GM21528 (cell line): Measurements from ENCODE around the gene RBCK1.

Experiments
- ATAC-seq: cut with Tn5 transposase; IDR thresholded peaks from one replicate; pipeline ENCODE4 v1.9.1; 2021; ENCODE audit warnings: mild to moderate bottlenecking, moderate library complexity; ENCODE audit not compliant: unreplicated experiment, low FRiP score

Gene RBCK1

GRCh38 chr20:396619-397431, 11.3 kb upstream of the RBCK1 start:
- ATAC-seq = no peak

DNA sequence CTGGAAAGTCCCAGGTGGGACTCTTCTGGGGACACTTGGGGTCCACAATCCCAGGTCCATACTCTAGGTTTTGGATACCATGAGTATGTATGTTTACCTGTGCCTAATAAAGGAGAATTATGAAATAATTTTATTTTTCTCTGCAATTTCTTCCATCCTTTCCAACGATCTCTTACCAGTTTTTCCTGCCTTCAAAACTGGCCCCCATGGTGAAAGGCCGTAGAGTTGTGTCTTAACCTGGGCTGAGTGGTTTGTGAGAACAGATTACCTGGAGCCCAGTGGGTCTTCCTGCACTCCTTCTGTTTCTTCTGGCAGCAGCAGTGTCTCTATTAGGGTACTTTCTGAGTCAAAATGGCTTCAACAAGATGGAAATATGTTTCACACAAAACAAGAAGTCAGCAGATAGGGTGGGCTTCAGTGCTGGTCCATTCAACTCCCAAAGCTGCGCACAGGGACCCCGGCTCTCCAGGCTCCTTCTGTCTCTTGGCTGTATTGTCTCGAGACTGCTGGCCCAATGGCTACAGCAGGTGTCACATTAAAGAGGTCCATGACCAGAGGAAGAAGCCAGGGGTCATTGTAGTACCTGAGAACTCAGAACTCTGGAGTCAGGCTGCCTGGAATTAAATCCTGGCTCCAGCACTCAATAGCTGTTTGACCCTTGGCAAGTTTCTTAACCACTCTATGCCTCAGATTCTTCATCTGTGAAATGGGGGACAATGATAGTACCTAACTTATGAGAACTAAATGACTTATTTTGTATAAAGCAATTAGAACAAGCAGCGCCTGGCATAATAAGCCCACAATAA, 10.5 kb upstream of the RBCK1 start:
- no peak for ATAC-seq

DNA sequence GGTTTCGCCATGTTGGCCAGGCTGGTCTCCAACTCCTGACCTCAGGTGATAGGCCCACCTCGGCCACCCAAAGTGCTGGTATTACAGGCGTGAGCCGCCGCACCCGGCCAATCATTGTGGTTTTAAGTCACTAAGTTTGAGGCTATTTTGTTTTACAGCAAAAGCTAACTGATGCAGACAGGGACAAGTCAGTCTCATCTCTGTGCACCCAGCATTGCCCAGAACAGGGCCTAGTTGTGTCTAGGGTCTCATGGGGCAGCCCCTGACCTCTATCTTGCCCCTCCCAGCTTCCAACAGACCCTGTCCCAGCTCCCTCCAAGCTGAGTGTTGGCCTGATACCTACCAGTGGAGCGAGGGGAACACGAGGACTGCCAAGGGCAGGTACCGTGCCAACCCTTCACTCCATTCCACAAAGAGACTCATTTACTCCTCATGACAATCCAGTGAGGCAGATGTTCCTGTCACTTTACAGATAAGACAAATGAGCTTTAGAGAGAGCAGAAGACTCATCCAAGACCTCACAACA, 8.9 kb upstream of the RBCK1 start:
- ATAC-seq = no peak

DNA sequence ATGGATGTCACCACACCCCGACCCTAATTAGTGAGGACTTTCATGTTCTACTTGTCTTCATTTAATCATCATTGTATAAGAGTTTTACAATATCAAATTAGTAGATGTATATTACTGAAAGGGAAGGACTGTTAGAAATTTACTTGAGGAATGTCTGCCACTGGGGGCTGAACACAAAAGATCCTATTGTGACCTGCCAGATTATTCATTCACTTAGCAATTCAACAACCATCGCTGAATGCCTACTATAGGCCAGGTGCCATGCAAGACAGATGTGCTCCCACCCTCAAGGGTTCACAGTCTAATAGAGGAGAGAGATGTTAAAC, 8.0 kb upstream of the RBCK1 start:
- ATAC-seq = no peak

DNA sequence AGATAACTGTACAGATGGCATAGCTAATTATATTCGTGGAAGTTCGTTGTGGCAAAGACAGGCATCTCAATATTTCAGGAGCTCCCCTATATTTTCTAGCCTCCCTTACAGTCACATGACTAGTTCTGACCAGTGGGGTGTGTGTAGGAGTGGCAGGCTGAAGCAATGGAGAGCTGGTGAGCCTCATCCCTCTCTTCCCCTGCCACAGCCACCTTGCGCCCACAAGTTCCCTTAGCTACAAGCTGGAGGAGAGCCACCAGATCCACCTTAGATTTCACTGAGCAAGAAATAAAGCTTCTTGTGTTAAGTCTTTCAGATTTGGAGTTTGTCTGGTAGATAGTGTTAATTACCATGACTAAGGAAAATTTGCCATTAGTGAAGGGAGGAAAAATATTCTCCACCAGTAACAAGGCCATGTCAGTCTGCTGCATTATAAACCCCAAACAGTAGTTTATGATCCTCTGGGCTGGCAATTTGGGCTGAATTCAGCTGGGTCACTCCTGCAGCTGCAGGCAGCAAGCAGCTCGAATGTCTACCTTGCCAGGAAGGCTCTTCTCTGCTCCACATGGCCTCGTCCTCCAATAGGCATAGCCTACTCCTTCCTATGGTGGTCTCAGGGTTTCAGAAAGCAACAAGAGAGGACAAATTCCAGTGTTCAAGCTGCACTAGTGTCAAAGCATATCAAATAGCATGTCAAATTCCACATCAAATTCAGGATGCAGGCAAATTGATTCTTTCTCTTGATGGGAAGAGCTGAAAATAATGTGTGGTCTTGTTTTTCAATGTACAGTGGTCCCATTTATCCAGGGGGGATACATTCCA, 7.4 kb upstream of the RBCK1 start:
- no peak for ATAC-seq

DNA sequence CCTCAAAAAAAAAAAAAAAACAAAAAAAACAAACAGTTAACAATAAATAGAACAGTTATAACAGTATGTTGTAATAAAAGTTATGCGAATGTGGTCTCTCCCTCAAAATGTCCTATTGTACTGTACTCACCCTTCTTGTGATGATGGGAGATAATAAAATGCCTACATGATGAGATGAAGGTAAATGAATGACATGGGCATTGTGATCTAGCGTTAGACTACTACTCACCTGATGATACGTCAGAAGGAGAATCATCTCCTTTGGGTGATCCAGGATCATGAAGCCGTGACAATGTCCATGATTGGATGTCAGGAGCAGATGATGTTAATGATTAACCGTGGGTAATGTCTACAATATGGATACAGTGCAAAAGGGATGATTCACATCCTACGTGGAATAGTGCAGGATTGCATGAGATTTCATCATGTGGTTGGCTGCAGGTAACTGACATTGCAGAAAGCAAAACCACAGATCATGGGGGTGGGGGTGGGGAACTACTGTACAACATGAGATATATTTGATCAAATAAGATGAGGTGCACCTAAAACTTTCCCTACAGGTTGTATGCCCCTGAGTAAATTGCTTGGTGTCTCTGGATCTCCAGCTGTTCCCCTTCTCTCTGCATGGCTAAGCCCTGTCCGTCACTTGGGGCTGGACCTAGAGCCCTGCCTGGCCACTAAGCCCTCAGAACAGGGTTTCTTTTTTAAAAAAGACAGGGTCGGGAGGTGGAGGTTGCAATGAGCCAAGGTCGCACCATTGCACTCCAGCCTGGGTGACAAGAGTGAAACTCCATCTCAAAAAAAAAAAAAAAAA, 6.2 kb upstream of the RBCK1 start:
- no peak for ATAC-seq

DNA sequence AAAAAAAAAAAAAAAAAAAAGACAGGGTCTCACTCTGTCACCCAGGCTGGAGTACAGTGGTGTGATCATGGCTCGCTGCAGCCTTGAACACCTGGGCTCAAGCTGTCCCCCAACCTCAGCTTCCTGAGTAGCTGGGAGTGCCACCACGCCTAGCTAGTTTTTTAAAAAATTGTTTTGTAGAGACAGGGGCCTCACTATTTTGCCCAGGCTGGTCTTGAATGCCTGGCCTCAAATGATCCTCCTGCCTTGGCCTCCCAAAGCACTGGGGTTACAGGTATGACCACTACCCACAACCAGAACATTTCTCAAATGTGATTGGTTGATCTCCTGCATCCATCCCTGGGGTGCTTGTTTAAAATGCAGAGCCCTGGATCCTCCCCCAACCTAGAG, 5.6 kb upstream of the RBCK1 start:
- no peak for ATAC-seq

DNA sequence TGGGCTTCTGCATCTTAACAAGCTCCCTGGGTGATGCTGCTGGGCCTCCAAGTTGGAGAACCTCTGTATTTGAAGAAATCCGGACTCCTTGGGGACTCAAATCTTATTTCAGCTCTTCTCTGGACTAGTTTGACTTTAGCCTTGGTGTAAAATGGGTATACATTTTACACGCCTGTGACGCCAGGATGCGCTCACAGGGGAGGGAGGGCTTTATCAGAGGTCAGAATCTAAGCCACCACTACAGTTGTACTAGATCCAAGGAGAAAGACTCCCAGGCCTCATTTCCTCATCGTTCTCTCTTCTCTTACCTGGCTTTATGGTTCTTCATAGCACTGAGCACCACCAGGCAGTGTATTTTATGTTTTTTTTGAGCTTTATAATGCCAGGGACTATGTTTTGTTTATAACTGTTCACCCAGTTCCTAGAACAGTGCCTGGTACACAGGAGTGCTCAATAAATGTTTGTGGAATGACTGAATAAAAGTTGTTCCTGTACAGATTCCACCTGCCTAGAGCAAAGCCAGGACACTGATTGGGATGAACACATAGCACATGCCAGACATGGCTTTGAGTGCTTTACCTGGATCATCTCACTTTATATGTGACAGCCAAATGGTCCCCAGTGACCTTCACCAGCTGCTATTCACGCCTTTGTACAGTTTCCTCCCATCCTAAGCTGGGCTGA, 5.1 kb upstream of the RBCK1 start:
- no peak for ATAC-seq

- ATAC-seq = no peak
Observed at GRCh38 chr20:403582-403957, 4.5 kb upstream of the RBCK1 start.

GRCh38 chr20:404088-404487, 4.0 kb upstream of the RBCK1 start:
- ATAC-seq = no peak

DNA sequence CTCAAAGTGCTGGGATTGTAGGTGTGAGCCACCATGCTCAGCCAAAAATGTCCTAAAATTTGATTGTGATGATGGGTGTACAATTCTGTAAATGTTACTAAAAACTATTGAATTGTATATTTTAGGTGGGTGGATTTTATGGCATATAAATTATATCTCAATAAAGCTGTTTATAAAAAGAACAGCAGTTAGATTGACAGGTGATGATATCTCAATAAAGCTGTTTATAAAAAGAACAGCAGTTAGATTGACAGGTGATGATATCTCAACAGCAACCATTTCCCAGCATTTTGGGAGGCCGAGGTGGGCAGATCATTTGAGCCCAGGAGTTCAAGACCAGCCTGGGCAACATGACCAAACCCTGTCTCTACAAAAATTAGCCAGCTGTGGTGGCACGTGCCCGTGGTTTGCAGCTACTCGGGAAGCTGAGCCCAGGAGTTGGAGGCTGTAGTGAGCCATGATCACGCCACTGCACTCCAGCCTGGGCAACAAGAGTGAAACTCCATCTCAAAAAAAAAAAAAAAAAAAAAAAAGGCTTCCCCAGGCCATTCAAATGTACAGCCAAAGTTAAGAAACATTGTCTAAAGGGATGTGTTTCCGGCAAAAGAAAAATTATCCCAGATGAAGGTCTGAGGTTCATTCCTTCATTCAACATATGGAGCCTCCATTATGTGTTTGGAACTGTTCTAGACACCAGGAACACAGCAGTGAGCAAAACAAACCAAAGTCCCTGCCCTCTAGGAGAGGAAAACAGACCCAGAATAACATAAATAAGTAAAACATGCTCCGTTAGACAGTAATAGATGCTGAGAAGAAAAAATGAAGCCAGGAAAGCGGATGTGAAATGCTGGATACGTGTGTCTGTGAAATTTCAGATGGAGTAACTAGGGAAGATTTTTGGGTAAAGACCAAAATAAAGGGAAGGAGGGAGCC, 1.6 kb upstream of the RBCK1 start:
- ATAC-seq = no peak

GRCh38 chr20:407133-407952, 756 bp upstream of the RBCK1 start:
- ATAC-seq = peak; percentile 49

DNA sequence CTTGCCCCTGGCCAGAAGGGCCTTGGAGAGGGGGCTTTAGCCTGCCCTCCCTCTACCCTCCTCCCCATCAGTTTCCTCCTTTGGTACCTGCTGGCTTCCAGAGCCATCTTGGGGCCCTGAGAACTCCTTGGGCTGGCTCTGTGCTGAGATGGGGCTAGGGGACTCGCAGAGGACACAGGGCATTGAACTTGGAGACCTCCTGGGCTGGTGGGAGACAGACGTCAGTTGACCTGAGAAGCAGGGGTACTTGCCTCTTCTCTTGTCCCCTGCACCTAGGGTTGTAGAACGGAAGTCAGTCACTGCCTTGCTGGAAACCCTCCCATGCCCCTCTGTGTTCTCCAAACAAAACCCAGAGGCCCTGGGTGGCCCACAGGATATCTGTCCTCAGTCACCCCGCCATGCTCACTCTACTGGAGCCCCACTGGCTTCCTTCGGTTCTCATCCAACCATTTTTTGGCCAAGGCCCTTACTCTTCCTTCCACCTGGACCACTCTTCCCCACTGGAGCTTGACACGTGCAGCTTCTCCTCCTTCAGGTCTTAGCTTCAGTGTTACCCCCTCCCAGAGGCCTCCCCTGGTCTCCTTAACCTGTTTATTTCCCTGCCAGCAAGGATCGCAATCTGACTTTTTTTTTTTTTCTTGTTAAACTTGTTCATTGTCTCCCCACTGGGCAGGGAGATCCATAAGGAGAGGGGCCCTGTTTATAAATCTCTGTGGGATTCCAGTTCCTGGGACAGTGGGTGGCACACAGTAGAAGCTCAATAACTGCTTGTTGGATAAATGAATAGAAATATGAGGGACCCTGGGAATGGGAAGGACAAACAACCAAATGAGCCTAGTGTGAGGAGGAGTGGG, 971 bp downstream of the RBCK1 start:
- peak; percentile 31 for ATAC-seq

- ATAC-seq = no peak
Observed at GRCh38 chr20:409697-410559, 1.8 kb downstream of the RBCK1 start.

- no peak for ATAC-seq
Observed at GRCh38 chr20:412081-412480, 4.0 kb downstream of the RBCK1 start.

DNA sequence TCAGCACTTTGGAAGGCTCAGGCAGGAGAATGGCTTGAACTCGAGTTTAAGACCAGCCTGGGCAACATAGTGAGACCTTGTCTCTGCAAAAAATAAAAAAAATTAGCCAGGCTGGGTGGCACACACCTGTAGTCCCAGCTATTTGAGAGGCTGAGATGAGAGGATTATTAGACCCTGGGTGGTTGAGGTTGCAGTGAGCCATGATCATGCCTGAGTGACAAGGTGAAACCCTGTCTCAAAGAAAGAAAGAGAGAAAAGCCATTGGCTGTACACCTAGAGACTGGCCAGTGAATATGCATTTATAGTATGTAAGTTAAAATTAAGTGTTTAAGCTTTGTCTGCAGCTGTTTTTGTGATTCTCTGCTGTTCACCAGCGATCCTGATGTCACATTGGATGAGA, 6.1 kb downstream of the RBCK1 start:
- ATAC-seq = no peak
